Measurements from ENCODE around the gene STX18.

The STX18 gene

GRCh38 chr4:4460759-4461158 lies 81.1 kb downstream of the STX18 start:
- DNase-seq (ENCODE audit: low read depth), result no peak
- TF ChIP-seq CTCF (IDR thresholded peaks at IDR 0.05; ENCODE audit: control insufficient read depth, extremely low read depth, insufficient read depth), result no peak
- no peak overlapping the region for H3K4me3 ChIP-seq (ENCODE audit: low read depth, low read length)

DNA sequence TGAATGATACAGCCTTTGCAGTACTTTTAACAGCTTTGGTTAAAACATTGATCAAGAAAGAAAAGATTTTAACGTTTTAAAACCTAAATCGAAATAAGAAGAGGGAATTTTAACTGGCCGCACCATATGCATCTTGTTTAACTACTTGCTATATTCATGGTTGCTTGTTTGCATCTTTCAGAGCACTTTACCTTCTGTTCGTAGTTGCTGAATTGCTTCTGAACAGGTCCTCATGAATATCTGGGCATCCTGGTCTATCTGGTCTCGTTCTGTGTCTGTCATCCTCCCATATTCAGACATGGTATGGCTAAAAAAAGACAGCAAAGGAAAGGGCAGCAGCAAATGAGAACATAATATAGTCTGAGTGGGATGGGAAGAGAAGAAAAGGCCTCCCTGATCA lies 82.7 kb downstream of the STX18 start:
- DNase-seq (ENCODE audit: low read depth), result no peak
- no peak for TF ChIP-seq CTCF (IDR thresholded peaks at IDR 0.05; ENCODE audit: control insufficient read depth, extremely low read depth, insufficient read depth)
- no peak overlapping the region for H3K4me3 ChIP-seq (ENCODE audit: low read depth, low read length)

- no peak for DNase-seq (ENCODE audit: low read depth)
- H3K4me3 ChIP-seq (ENCODE audit: low read depth, low read length), result no peak overlapping the region
- no peak for TF ChIP-seq CTCF (IDR thresholded peaks at IDR 0.05; ENCODE audit: control insufficient read depth, extremely low read depth, insufficient read depth)
Measured at GRCh38 chr4:4457803-4458553, 83.9 kb downstream of the STX18 start.

DNA sequence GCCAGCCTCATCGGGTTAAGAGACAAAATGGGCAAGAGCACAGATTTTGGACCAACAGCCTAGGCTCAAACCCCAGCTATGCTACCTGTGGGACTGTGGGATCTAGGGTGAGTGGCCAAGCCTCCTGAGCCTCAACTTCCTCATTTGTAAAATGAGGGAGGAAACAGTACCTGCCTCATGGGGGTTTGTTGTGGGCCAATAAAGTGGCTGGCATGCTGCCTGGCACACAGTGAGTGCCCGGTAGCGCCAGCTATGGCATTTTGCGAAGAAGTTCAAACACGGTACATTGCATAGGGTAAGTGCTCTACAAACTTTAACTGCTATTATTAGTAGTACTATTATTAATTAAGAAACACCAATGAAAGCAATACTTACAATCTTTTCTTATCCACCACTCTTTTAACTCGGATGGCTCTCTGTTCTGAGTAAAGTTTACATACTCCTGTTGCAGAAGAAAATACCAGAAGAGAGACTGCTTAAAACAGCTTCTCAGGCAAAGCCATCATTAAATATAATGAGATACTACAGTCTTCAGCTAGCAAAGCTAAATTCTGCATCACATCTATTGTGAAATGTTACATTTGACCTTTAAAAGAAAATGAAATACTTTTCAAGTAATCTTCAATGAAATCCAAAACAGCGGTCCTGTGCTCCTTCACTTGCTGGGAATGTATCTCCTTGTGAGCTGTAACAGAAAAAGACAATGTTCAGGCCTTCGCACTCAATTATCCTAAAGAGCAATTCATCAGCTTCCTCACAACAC lies 84.9 kb downstream of the STX18 start:
- H3K4me3 ChIP-seq (ENCODE audit: low read depth, low read length), result no peak overlapping the region

DNA sequence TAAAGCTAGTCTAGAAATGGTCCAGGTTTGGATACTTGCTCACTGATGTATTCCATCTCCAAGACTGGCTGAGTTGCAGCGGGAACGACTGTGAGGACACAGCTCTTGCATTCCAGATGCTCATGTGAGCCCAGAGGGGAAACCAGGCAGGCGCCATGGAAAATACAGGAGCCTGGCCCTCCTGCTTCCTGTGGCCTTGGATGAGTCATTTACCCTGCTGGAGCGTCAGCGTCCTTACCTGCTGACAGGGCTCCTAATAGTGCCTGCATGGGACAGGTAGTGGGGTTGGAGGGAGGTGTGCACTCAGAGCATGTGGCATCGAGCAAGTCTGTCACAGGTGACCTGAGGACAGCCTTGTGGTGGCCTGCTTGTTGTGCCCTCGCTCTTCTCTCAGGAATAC lies 85.5 kb downstream of the STX18 start:
- no peak for DNase-seq (ENCODE audit: low read depth)
- TF ChIP-seq CTCF (IDR thresholded peaks at IDR 0.05; ENCODE audit: control insufficient read depth, extremely low read depth, insufficient read depth), result no peak
- H3K4me3 ChIP-seq (ENCODE audit: low read depth, low read length), result no peak overlapping the region

More for the DNA sequence above, 84.9 kb downstream of the STX18 start:
- TF ChIP-seq CTCF (IDR thresholded peaks at IDR 0.05; ENCODE audit: control insufficient read depth, extremely low read depth, insufficient read depth), result no peak
- no peak for DNase-seq (ENCODE audit: low read depth)

DNA sequence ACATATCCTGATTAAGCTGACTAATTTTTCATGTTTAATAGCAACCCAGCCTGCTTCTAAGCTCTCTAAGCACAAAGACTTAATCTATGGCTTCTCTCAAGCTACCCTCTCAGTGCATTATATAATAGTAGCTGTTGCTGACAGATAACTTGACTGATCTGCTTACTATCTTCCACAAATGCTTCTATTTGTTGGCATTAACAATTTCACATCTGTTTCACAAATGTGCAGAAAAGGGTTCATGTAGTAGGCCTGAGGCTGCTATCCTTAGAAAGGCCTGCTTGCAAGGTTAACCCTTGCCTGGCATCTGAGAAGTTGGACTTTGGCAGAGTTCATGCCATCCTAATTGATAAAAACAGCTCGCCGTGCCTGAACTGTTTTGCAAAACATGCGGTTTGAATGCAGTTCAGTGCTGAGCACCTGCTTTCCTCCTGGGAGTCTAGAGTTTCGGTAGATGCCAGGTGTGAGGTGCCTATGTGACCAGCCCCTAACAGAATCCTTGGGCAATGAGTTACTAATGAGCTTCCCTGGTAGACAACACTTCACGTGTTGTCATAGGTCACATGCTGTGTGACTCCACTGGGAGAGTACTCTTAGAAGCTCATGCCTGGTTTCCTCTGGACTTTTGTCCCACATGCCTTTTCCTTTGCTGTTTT lies 86.5 kb downstream of the STX18 start:
- TF ChIP-seq CTCF (IDR thresholded peaks at IDR 0.05; ENCODE audit: control insufficient read depth, extremely low read depth, insufficient read depth), result no peak
- DNase-seq (ENCODE audit: low read depth), result no peak
- no peak overlapping the region for H3K4me3 ChIP-seq (ENCODE audit: low read depth, low read length)
